HG02970 (cell line): ENCODE results near the gene TUBA1A.
"Not testable (repeated sequence)": the region's sequence is repeated elsewhere in the genome, so short reads cannot be mapped to it uniquely, and the experiment has no call there.

Source experiments
- ATAC-seq: cut with Tn5 transposase; IDR thresholded peaks from one replicate; pipeline ENCODE4 v1.9.1; 2021; ENCODE audit warnings: mild to moderate bottlenecking, moderate library complexity, moderate number of reproducible peaks; ENCODE audit not compliant: unreplicated experiment, low FRiP score

Gene TUBA1A

DNA sequence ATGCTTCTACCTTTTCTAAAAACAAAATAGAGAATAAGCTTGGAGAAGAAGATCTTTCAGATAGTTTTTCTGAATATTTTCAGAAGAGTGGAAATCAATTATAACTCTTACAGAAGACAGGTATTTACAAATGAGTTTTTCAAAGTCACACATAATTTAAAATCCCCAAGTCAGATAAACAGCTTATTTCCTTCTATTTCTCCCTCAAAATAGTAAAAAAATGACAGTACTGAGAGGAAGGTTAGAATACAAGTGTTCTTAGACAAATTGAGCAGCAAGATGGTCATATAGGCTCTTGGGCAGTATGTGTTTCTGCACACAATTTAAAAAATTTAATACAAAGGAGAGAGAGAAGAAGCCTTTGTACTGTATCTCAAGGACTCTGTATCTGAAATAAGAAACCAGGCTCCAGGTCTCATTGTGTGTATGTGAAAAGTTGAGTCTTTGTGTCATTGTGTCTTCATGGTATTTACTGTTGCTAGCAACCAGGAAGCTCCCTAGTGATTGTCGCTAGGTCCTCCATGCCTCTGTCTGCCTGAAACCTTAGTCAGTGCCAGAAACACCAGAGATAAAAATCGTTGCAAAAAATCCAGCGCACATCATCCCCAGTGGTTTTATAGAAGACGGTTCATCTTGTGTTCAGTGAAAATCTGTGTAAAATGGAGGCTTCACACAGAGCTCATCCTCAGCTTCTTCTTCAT lies 12.9 kb upstream of the TUBA1A start:
- ATAC-seq: no peak

DNA sequence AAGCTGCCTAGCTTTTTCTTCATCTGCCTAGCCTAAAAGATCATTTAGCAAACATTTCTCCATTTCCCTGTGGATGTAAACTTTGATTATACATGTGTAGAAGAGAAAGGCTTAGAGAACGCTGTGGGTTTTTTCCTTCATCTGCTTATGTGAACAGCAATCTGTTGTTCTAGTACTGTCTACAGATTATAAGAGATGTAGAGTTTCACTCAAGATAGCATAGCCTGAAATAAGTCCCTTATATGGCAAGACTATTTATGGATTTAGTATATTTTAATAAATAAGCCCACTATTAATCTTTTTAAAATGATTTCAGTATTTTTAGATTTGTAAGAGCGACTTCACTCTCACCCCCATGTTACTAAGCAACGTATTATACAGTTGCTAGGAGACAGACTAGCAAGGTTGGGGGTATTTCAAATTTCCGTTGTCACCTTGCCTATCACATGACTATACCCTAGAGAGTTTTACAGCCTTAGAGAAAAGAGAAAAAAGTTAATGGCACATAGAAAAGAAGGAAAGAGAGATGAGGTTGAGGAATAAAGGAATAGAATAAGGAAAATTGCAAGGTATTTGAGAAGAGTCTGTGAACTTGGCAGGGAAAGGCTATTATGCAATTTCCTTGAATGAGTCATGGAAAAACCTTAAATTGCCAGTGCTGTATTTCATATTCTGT lies 12.2 kb upstream of the TUBA1A start:
- no peak for ATAC-seq

DNA sequence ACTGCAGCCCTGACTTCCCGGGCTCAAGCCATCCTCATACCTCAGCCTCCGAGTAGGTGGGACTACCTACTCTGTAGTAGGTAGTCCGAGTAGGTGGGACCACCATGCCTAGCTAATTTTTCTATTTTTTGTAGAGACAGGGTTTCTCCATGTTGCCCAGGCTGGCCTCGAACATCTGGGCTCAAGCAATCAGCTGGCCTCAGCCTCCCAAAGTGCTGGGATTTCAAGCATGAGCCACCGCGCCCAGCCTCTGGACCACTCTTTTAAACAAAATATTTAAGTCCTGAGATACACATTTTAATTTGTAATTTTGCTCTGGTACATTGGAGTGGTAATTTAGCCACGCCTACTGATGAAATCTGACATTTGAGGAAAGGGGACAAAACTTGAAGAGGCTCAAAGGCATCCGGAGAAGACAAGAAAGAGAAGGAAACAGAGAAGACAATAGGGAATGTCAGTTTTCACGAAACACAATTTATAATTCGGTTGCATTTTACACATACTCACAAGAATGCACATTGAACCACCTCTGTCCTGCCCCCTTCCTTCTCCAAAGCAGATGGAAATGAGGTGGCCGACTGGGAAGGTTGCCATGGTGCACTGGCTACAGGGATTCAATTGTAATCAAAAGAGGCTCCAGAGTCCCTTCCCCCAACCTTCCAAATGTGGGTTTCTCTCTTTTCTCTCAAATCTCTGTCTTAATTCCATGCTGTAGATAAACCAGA lies 9.7 kb upstream of the TUBA1A start:
- no peak for ATAC-seq

GRCh38 chr12:49197256-49197655 lies 8.4 kb upstream of the TUBA1A start:
- no peak for ATAC-seq

GRCh38 chr12:49195736-49196135 lies 6.9 kb upstream of the TUBA1A start:
- no peak for ATAC-seq

GRCh38 chr12:49193746-49194145 lies 4.9 kb upstream of the TUBA1A start:
- not testable (repeated sequence) for ATAC-seq

GRCh38 chr12:49191498-49191897 lies 2.6 kb upstream of the TUBA1A start:
- not testable (repeated sequence) for ATAC-seq

GRCh38 chr12:49190974-49191373 lies 2.1 kb upstream of the TUBA1A start:
- ATAC-seq: no peak

DNA sequence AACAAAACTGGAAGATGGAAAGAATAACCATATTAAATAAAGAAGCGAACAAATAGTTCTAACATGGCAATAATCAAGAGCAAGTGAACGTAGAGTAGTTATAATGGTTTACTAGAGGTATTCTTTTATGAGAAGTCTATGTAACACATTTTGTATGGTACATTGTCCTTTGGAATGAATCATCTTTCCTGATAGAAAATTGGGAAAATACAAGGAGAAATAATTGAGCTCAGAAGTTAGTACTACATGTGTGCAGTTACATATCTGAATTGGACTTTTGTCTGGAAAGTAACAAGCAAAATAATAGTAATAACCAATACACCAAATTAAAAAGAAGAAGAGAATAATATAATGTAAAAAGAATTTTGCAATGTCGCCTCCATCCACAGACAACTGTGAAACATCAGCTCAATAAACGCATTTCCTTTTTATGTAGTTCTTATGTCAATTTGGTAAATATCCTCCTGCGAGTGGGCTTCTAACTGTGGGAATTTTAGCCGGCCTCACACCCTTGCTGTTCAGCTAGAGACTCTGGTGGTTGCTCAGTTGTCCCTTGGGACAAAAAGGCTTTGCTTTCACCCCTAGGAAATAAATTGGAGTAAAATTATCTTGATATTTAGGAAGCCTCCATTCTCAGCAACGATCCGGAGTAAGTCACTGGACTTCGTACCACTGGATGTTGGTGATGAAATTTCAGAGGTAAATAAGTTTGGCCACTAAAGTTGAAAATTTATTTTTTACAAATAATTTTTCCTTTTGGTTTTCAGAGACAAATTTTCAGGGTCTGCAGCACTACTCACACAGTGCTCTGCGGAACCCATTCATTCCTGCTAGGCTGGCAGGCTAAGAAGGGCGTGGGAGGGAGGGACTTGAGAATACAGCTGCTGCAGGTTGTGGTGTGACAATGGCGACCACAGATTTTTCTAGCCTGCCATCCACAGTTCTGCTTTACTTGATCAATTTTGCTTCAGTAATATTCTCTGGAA lies 1.1 kb upstream of the TUBA1A start:
- ATAC-seq: no peak

DNA sequence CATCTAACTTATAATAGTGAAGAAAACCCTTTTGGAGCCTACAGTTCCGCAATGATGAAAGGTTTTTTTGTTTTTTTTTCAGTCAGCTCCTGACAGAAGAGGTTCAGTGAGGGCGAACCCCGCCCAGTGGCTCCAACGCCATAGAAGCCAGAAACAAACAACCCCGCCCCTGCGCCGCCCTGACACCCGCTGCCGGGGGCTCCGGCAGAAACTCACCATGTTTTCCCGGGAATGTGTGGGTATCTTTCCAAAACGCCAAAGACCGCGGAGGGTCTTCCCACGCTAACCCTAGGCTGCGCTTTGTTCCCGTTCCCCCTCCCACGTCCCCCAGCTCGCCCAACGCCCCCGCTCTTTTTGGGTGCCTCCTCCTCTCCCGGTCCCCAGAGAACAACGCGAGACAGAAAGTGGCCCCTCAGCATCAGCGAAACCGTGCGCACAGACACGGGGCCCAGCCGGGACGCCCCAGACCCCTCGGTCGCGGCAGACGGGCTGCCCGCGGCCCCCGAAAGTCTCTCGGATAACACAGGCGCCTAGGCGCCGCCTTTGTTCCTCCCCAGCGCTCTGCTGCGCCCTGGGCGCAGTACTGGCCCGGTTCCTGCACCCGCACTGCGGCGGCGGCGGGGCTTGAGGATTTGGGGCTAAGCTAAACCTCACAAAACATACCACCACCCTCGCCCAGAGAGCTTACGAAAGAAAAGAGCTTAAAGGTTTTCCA lies 522 bp downstream of the TUBA1A start:
- peak; percentile 25 for ATAC-seq

GRCh38 chr12:49187184-49187583 lies 1.7 kb downstream of the TUBA1A start:
- ATAC-seq: no peak

GRCh38 chr12:49186307-49186706 lies 2.6 kb downstream of the TUBA1A start:
- ATAC-seq: not testable (repeated sequence)

DNA sequence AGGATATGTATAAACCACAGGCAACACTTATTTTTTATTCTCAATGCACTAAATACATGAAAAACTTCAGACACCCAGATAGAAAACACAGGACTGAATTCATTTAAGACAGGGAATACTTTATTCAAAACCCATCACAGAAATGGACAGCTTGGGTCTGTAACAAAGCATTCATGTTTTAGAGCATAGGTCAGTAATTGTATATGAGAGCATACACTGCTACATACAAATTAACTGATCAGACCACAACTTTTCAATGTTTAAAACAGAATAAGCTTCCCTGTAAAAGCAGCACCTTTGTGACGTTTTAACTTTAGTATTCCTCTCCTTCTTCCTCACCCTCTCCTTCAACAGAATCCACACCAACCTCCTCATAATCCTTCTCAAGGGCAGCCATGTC lies 4.2 kb downstream of the TUBA1A start:
- ATAC-seq: not testable (repeated sequence)

GRCh38 chr12:49183214-49183950 lies 5.5 kb downstream of the TUBA1A start:
- not testable (repeated sequence) for ATAC-seq

GRCh38 chr12:49174218-49174617 lies 14.7 kb downstream of the TUBA1A start:
- no peak for ATAC-seq

DNA sequence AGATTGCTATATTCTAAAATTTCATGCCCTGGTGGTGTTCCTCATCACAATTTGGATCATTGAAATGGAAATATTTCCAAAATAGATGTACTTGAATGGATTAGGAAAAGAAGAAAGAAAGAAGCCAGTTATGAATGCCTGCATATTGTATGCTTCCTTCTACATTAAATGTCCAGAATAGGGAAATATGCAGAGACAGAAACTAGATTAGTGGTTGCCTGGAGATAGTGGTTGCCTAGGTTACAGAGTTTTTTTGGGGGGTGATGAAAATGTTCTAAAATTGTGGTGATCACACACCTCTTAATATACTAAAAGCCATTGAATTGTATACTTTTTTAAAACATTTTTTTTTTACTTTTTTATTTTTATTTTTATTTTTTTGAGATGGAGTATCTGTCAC lies 18.0 kb downstream of the TUBA1A start:
- ATAC-seq: no peak

- ATAC-seq: no peak
Observed at GRCh38 chr12:49165114-49165513, 23.8 kb downstream of the TUBA1A start.

DNA sequence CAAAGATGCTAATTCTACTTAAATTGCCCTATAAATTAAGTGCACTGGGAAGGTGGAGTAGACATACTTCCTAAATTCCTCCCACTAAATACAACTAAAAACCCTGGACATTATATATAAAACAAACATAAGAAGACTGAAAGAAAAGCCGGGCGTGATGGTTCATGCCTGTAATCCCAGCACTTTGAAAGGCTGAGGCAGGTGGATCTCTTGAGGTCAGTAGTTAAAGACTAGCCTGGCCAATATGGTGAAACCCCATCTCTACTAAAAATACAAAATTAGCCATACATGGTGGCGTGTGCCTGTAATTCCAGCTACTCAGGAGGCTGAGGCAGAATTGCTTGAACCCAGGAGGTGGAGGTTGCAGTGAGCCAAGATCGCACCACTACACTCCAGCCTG lies 27.0 kb downstream of the TUBA1A start:
- ATAC-seq: not testable (repeated sequence)
